NB4 (cell line): ENCODE data around the gene HMG20A.

ENCODE experiments used
- CTCF ChIP-seq: IDR thresholded peaks from one replicate; pipeline ENCODE4 v1.5.1; 2012; ENCODE audit warnings: low read depth, low read length
- MYC ChIP-seq: IDR thresholded peaks from 2 replicates; pipeline ENCODE4 v1.6.1; 2011; ENCODE audit warnings: low read depth, low read length
- POLR2A ChIP-seq: IDR thresholded peaks from 2 replicates; pipeline ENCODE4 v1.6.1; 2011; ENCODE audit warnings: mild to moderate bottlenecking; ENCODE audit not compliant: insufficient read length; ENCODE audit errors: extremely low read depth

DNA sequence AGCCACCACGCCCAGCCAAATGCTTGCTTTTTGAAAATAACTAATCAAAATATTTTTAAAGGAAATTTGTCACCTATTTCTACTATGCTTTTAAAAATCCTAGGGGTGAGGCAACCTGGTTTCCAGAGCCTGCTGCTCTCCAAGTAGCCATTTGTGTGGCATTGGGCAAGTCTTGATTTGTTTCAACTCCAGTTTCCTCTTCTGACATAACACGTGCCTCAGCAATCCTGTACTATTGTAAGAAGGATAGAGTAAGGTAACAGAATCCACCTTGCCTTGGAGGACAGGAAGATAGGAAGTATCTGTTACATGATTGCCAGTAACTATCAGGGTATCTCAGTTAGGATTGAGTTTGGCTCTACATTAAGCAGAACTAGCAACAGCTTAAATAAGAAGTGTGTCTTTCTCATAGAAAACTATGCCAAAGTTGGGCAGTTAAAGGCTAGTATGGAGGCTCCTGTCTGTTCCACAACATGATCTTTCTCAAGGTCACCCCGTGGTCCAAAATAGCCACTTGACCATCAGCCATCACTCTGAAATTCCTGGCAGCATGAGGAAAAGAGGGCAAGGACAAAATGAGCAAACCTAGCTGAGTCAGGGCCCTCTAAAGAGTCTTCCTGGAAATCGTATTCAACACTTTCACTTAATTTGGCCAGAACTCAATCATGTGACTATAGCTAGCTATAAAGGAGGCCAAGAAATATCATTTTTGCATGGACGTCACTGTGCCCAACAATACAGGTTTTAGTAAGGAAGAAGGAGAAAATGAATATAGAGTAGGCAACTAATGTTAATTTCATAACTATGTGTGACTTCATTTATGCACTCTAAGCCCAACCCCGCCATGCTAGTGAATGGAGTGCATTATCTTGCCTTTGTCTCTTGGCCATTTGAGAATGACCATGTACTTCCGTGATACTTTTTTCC lies 66.1 kb downstream of the HMG20A start:
- TF ChIP-seq CTCF (no peak), POLR2A (no peak), MYC (no peak)
